GM21367 (cell line): ENCODE results near the gene TM4SF18.
A peak's percentile ranks its signal among the peaks of the same experiment; 100 is the strongest.

Experiments
- ATAC-seq: cut with Tn5 transposase; IDR thresholded peaks from one replicate; pipeline ENCODE4 v1.9.1; 2021; ENCODE audit not compliant: unreplicated experiment

The TM4SF18 gene

GRCh38 chr3:149331396-149331795 is 2.0 kb downstream of the TM4SF18 start:
- ATAC-seq: no peak

GRCh38 chr3:149330609-149331331 is 2.7 kb downstream of the TM4SF18 start:
- ATAC-seq: no peak

GRCh38 chr3:149327156-149327555 is 6.3 kb downstream of the TM4SF18 start:
- no peak for ATAC-seq

- no peak for ATAC-seq
These were observed 7.9 kb downstream of the TM4SF18 start for GRCh38 chr3:149325581-149325980.

- no peak for ATAC-seq
These were observed 9.1 kb downstream of the TM4SF18 start for GRCh38 chr3:149324332-149324731.

GRCh38 chr3:149321640-149322039 is 11.8 kb downstream of the TM4SF18 start:
- no peak for ATAC-seq

GRCh38 chr3:149321136-149321535 is 12.3 kb downstream of the TM4SF18 start:
- ATAC-seq: no peak

GRCh38 chr3:149319750-149320149 is 13.7 kb downstream of the TM4SF18 start:
- no peak for ATAC-seq

- no peak for ATAC-seq
These were observed 16.4 kb downstream of the TM4SF18 start for GRCh38 chr3:149317072-149317471.

GRCh38 chr3:149316437-149316836 is 17.0 kb downstream of the TM4SF18 start:
- no peak for ATAC-seq

GRCh38 chr3:149315694-149316093 is 17.7 kb downstream of the TM4SF18 start:
- ATAC-seq: no peak

- no peak for ATAC-seq
These were observed 18.4 kb downstream of the TM4SF18 start for GRCh38 chr3:149314807-149315578.

- ATAC-seq: no peak
These were observed 19.9 kb downstream of the TM4SF18 start for GRCh38 chr3:149313542-149313941.

GRCh38 chr3:149310796-149311534 is 22.5 kb downstream of the TM4SF18 start:
- ATAC-seq: no peak

GRCh38 chr3:149307435-149307783 is 26.0 kb downstream of the TM4SF18 start:
- ATAC-seq: no peak

- no peak for ATAC-seq
These were observed 26.5 kb downstream of the TM4SF18 start for GRCh38 chr3:149306751-149307434.

- no peak for ATAC-seq
These were observed 28.1 kb downstream of the TM4SF18 start for GRCh38 chr3:149305376-149305775.

GRCh38 chr3:149299938-149300801 is 33.3 kb downstream of the TM4SF18 start:
- ATAC-seq: peak; percentile 60

- ATAC-seq: no peak
These were observed 36.5 kb downstream of the TM4SF18 start for GRCh38 chr3:149296972-149297371.

GRCh38 chr3:149292666-149293065 is 40.8 kb downstream of the TM4SF18 start:
- no peak for ATAC-seq
